WERI-Rb-1 (cell line): ENCODE results near the gene CDH23.

Source experiments
- DNase-seq: peaks from one replicate; pipeline ENCODE4 v3.0.0-alpha.2; 2020
- H3K27ac ChIP-seq: fragments of 250-450 bp; sonication (Bioruptor Pico); 2 replicates; pipeline ENCODE4 v1.5.1; 2020; ENCODE audit warnings: mild to moderate bottlenecking, moderate library complexity
- H3K27me3 ChIP-seq: fragments of 250-450 bp; sonication (Bioruptor Pico); 2 replicates; pipeline ENCODE4 v1.5.1; 2021; ENCODE audit warnings: mild to moderate bottlenecking, low read depth, moderate library complexity; ENCODE audit not compliant: insufficient read depth, severe bottlenecking
- H3K36me3 ChIP-seq: fragments of 250-450 bp; sonication (Bioruptor Pico); 2 replicates; pipeline ENCODE4 v1.5.1; 2020; ENCODE audit warnings: mild to moderate bottlenecking, moderate library complexity
- H3K4me3 ChIP-seq: 2 replicates; pipeline ENCODE4 v1.5.1; 2011; ENCODE audit warnings: low read depth, mild to moderate bottlenecking, control low read depth, low read length
- H3K9me3 ChIP-seq: fragments of 250-450 bp; sonication (Bioruptor Pico); 2 replicates; pipeline ENCODE4 v1.5.1; 2021; ENCODE audit warnings: mild to moderate bottlenecking, moderate library complexity; ENCODE audit not compliant: severe bottlenecking
- CTCF ChIP-seq: IDR thresholded peaks from 2 replicates; pipeline ENCODE4 v1.5.1; 2011; ENCODE audit warnings: low read depth, mild to moderate bottlenecking, control low read depth, inconsistent platforms, low read length

Gene CDH23

GRCh38 chr10:71736570-71736952, 339.8 kb downstream of the CDH23 start:
- no peak for DNase-seq
- no peaks in the 10 kb centered on the region for H3K9me3 ChIP-seq
- H3K4me3 ChIP-seq = no peak overlapping the region
- H3K27ac ChIP-seq = no peak overlapping the region
- no peak for TF ChIP-seq CTCF
- no peaks in the 10 kb centered on the region for H3K27me3 ChIP-seq
- peaks cover 17% of the 10 kb centered on the region for H3K36me3 ChIP-seq

GRCh38 chr10:71737001-71737833, 340.5 kb downstream of the CDH23 start:
- no peaks in the 10 kb centered on the region for H3K9me3 ChIP-seq
- no peak overlapping the region for H3K4me3 ChIP-seq
- DNase-seq = no peak
- no peak for TF ChIP-seq CTCF
- H3K27me3 ChIP-seq = no peaks in the 10 kb centered on the region
- H3K36me3 ChIP-seq = peaks cover 19% of the 10 kb centered on the region
- no peak overlapping the region for H3K27ac ChIP-seq

- Histone ChIP-seq H3K36me3 (peaks cover 21% of the 10 kb centered on the region), H3K27ac (no peak overlapping the region), H3K27me3 (no peaks in the 10 kb centered on the region), H3K9me3 (no peaks in the 10 kb centered on the region), H3K4me3 (no peak overlapping the region)
- no peak for DNase-seq
- TF ChIP-seq CTCF = no peak
Measured at GRCh38 chr10:71737834-71738197, 341.1 kb downstream of the CDH23 start.

- no peak for DNase-seq
- TF ChIP-seq CTCF = 0 out of 2 replicates have a peak, but pooled peaks have one; percentile 2
- H3K36me3 ChIP-seq = peaks cover 27% of the 10 kb centered on the region
- no peaks in the 10 kb centered on the region for H3K27me3 ChIP-seq
- H3K27ac ChIP-seq = no peak overlapping the region
- H3K9me3 ChIP-seq = no peaks in the 10 kb centered on the region
- H3K4me3 ChIP-seq = no peak overlapping the region
Measured at GRCh38 chr10:71739358-71739900, 342.7 kb downstream of the CDH23 start.

- Histone ChIP-seq H3K27me3 (no peaks in the 10 kb centered on the region), H3K9me3 (no peaks in the 10 kb centered on the region), H3K27ac (no peak overlapping the region), H3K36me3 (peaks cover 33% of the 10 kb centered on the region), H3K4me3 (no peak overlapping the region)
- DNase-seq = no peak
- no peak for TF ChIP-seq CTCF
Measured at GRCh38 chr10:71740069-71740653, 343.4 kb downstream of the CDH23 start.
